HG02870 (cell line): ENCODE measurements around the gene TLR10.
"Not testable (repeated sequence)": the region's sequence is repeated elsewhere in the genome, so short reads cannot be mapped to it uniquely, and the experiment has no call there.

ENCODE experiments used
- ATAC-seq: cut with Tn5 transposase; IDR thresholded peaks from one replicate; pipeline ENCODE4 v1.9.1; 2021; ENCODE audit warnings: mild to moderate bottlenecking, moderate library complexity; ENCODE audit not compliant: unreplicated experiment

The TLR10 gene

DNA sequence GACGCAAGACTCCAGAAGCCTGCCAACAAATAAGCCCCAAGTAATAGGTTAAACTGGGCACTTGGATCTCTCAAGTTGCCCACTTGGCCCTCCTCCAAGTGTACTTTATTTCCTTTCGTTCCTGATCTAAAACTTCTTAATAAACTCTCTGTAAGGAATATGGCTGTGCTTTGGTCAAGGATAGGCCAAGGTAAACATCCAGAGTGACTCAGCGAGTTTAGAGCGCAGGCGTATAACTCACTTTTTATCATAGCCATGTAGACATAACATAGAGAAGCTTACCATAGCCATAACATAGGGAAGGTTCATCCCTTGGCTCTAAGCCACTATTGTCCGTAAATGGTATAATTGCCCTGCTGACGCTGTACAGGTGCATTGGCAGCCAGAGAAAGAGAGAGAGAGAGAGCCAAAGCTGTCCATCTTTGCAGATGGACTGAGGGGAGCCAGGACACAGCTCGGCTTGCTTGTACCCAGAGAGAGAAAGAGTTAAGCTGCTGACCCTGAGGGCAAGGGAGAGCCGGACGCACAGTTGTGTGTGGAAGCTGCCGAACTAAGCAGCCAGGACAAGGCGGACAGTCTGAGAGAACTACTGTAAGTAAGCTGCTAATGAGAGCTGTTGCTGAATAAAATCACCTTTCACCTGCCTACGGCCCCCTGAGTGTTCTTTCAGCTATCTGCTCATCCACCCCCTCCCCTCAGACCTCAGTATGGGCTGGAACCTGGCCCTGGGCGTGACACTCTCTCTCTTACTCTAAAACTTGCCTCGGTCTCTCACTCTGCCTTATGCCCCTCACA, 20.0 kb upstream of the TLR10 start:
- no peak for ATAC-seq

- no peak for ATAC-seq
Measured at GRCh38 chr4:38800961-38801450, 18.2 kb upstream of the TLR10 start.

DNA sequence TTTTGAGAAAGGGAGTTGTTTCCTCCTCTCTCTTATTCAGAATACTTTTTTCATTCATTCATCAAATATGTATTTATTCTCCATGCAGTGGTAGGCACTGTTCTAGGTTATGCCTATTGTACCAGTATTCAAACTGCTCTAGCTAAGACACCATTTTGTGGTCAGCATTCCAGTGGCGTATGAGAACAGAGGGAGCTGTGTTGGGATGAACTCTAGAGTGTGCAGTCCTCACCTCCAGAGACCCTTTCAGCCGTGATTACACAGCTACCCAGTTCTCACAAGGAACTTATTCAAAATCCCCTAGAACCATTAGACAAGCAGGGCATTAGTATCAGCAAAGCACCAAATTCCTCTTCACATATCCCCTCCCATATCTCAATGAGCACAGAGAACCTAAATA, 17.6 kb upstream of the TLR10 start:
- no peak for ATAC-seq

GRCh38 chr4:38795087-38795486, 12.3 kb upstream of the TLR10 start:
- ATAC-seq, result no peak

DNA sequence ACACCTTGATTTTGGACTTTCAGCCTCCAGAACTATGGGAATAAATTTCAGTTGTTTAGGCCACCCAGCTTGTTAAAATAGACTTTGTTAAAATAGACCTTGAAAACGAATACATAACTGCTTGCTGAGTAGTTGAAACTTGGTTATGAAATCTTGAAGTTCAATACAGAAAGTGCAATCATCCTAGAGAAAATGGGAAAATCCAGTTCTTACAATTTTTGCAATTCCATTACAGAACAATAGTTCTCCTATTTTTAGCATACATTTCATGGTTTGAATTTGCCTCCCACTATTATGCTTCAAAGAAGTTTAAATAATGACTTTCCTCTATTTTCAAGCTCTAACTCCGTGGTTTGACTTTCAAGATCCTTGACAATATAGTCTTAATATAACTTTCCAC, 11.3 kb upstream of the TLR10 start:
- no peak for ATAC-seq

GRCh38 chr4:38791010-38791409, 8.2 kb upstream of the TLR10 start:
- no peak for ATAC-seq

DNA sequence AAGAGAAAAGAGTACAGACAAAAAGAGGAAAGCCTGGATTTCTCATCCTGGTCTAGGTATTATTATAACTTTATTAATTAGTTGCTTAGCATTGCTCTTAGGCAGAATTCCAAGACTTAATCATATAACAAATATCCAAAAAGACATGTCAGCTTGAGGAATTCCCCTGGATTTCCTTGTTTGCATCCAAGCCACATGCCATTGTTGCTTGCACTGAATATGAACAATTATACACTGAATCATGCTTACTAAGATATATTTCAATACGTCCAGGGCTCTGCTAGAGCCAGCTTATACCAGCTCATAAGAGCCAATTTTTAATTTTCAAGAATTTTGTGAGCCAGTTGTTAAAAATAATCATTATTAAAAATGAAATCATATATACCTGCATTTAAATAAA, 5.5 kb upstream of the TLR10 start:
- no peak for ATAC-seq

GRCh38 chr4:38787693-38788092, 4.9 kb upstream of the TLR10 start:
- ATAC-seq, result no peak

DNA sequence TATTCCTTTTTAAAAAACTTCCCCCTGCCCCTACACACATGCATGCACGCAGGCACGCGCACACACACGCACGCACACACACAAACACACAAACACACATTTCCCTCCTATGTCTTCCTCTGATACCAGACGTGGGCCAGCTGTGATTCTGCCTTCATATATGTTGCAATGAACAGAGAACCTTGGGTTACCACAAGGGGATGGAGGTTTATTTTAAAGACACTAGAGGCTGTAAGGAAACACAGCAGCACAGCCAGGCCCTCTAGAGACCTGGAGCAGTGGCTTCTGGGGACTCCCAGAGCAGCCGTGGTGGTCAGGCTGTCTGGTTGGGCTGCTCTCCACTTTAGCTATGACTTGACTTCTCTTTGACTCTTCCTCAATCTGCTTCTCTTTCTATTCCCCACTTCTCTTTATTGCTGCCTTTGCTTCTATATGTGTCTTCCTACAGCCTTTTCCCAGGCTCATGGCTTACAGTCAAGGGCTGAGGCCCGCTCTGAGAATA, 3.2 kb upstream of the TLR10 start:
- peak; percentile 82 for ATAC-seq

DNA sequence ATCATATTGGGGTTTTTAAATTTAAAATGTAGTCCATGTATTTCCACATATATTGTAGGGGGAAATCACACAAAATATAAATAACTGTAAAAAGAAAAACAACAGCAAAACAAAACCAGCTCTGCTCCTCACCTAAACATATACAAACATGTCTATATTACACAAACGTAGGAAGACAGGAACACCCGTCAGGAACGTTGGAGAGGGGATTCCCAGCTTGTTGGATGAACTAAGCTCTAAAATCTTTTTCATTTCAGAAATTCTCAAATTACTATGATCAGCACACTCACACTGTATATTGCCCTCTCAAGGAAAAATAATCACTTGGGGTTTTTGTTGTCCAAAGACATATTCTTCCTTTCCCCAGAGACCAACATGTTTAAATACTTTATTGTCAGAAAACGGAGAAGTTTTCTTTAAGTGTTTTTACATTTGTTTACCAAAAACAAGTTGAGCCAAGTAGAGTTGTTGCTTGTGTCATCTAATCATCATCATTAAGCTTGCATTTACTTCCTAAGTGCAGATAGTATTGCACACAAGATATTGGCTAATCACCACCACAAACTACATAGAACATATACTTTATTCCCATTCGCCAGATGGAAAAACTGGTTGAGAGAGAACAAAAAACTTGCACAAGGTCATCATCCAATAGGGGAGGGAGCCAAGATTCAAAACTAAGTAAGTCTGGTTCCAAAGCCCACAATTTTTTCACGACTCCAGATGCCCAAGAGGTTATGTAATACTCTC, 2.4 kb upstream of the TLR10 start:
- ATAC-seq, result no peak

DNA sequence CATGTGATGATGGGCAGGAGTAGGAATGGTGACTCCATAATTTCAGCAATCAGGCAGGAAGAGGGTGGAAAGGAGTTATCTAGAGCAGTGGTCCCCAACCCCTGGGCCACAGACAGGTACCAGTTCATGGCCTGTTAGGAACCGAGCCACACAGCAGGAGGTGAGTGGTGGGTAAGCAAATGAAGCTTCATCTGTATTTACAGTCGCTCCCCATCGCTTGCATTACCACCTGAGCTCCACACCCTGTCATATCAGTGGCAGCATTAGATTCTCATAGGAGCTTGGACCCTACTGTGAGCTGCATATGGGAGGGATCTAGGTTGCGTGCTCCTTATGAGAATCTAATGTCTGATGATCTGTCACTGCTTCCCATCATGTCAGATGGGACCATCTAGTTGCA, 1.4 kb upstream of the TLR10 start:
- ATAC-seq, result no peak

- no peak for ATAC-seq
Measured at GRCh38 chr4:38783109-38783460, 295 bp upstream of the TLR10 start.

DNA sequence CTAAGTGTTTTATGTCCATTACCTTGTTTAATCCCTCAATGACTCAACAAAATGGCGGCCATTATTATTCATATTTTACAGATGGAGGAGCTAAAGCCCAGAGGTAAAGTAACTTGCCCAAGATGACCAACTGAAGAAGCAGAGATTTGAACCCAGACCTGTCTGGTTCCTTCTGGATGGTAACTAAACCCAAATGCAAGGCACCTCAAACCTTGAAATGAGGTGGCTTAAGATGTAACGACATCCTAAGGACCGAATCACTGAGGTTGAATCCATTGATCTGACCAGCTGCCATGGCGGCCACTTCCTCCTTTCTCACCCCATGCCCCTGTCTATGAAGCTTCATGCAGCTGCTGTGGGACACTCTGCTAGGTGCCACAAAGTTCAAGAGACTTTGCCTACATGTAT, 932 bp downstream of the TLR10 start:
- no peak for ATAC-seq

- ATAC-seq, result no peak
Measured at GRCh38 chr4:38780833-38781484, 1.8 kb downstream of the TLR10 start.

GRCh38 chr4:38779790-38780189, 3.0 kb downstream of the TLR10 start:
- ATAC-seq, result no peak

- ATAC-seq, result not testable (repeated sequence)
Measured at GRCh38 chr4:38777925-38778324, 4.9 kb downstream of the TLR10 start.

- ATAC-seq, result no peak
Measured at GRCh38 chr4:38775326-38775725, 7.5 kb downstream of the TLR10 start.

- ATAC-seq, result no peak
Measured at GRCh38 chr4:38774181-38774955, 8.4 kb downstream of the TLR10 start.

DNA sequence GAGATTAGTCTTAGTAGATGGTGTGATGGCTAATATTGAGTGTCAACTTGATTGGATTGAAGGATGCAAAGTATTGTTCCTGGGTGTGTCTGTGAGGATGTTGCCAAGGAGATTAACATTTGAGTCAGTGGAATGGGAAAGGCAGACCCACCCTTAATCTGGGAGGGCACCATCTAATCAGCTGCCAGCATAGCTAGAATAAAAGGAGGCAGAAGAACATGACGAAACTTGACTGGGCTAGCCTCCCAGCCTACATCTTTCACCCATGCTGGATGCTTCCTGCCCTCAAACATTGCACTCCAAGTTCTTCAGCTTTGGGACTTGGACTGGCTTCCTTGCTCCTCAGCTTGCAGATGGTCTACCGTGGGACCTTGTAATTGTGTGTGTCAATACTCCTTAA, 12.5 kb downstream of the TLR10 start:
- ATAC-seq, result not testable (repeated sequence)

DNA sequence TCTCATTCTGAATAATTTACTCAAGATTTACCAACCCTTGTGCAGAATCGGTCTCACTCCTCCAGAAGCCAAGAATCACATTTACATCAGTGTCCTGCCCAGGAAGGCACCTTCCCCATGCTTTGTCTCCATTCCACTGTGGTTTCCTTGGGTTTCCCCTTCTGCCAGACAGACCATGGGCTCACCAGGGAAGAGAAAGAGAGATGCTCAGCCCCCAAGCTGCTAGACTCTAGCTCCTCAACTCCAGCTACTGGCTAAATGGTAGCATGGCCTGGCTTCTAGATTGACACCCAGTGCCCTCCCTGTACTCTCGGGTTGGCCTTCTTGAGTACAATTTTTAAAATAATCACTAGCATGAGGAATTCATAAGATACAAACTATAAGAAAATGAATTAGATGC, 12.9 kb downstream of the TLR10 start:
- no peak for ATAC-seq

DNA sequence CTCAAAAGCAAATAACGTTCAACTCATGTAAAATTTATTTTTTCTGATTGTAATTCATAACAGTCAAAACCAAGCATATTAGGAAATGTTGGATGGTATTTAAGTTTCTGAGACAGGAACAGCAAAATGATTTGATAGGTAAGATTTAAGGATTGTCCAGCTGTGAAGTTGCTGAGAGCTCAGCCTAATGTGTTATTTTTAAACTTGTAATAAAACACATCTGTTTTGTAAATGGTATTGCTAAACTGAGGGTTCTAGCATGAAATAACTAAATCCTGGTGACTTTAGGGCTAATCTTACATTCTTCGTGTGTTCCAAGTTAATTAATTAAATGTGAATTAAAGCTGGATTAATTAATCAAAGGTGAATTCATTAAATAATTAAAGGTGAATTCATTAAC, 13.3 kb downstream of the TLR10 start:
- no peak for ATAC-seq
